GM04503 (cell line): ENCODE results near the gene ZNF280C.

Experiments
- DNase-seq: peaks from one replicate; pipeline ENCODE4 v3.0.0-alpha.2; 2012; ENCODE audit warnings: low read depth

ZNF280C gene

DNA sequence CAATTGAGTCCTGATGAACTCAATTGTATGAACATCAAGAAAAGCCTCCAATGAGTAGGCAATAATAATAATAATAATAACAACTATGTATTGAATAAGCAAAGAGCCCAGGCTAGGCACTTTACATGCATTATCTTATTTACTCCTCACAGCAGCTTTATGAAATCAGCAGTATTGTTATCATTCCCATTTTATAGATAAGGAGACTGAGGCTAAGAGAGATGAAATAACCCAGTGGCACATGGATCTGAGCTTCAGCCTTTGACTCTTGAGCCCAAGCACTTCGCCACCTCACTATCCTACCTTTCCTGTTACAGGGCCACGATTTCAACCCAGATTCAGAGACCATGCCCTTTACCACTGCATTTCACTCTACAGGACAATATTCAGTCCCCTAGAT lies 93.8 kb downstream of the ZNF280C start:
- DNase-seq, result no peak

DNA sequence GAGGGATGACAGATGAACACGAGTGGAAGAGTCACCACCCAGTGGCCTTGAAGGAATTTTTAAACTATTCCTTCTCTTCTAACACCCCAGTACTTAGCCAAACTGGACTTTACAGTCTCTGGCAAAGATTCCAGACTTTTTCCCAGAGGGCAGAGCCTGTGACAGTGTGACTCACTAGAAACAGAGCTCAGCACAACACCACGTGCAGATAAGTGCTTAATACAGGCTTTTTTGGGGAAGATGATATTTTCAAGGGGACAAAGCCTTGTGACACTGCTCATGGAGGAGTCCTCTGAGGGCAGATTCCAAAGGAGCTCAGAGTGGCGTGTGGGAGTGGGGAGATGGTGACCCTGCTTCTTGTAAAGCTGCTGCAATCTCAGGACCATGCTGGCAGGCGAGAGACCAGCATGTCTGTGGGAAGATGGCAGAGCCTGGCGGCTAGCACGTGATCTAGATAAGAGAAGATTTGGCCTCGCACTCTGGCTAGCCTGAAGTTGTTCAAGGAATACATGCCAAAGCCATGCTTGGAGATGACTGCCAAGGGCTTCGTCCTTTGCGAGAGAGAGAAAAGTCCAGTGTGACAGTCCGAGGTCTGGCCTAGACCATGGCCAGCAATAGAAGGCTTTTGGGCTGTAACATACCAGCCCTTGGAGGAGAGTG lies 94.5 kb downstream of the ZNF280C start:
- peak; percentile 70 for DNase-seq

DNA sequence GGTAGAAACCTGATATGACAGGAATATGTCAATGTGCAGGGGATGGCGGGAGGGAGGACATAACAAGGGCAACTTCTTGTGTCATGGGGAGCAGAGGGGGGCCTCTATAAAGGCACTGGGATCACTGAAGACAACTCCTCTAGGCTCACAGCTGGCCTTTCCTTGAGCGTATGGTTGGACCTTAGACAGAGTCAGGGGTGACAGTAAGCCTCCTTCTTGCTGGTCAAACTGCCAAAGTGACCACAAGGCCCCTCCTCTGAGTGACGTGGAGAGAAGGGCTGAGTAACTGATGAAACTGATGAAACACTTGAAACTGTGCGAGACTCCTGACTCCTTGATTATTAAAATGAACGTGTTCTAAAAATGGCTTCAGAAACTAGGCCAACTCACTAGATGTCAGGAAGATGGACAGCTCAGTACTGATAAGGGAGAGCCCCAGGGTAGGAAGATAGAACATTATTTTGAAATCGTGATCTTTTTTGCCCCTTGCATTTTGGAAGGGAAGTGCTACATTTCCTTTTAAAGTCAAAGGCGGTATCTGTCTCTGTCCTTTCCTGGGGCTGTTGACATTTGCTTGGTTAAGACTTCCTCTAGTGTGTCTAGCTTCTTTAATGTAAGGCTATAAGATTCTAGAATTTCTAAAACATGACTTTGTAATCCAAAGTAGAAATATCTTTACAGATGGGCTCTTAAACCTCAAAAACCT lies 95.4 kb downstream of the ZNF280C start:
- DNase-seq, result no peak

DNA sequence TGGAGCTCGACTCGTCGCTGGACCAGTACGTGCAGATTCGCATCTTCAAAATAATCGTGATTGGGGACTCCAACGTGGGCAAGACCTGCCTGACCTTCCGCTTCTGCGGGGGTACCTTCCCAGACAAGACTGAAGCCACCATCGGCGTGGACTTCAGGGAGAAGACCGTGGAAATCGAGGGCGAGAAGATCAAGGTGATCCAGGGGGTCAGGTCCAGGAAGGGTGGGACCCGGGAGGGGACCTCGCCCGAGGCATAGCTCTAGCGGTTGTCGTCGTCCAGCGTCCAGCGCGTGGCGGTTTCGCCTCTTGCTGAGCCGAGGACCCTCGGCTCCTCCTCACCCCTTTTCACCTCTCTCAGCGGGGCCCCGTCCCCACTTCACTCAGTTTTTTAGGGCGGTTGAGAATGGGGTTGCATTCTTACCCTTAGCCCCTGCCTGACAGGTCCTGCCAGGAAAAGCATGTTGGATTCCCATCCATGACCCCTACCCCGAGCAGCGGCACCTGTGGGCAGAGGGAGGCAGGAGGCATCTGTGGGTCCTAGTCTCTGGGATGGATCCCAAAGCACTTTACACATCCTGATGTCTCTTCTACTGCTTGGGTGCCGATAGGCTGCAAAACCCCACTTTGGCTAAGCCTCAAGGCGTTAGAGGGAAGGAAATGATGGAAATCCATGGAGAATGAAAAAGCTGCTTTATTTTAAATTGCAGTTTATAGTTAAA lies 96.4 kb downstream of the ZNF280C start:
- DNase-seq, result no peak

DNA sequence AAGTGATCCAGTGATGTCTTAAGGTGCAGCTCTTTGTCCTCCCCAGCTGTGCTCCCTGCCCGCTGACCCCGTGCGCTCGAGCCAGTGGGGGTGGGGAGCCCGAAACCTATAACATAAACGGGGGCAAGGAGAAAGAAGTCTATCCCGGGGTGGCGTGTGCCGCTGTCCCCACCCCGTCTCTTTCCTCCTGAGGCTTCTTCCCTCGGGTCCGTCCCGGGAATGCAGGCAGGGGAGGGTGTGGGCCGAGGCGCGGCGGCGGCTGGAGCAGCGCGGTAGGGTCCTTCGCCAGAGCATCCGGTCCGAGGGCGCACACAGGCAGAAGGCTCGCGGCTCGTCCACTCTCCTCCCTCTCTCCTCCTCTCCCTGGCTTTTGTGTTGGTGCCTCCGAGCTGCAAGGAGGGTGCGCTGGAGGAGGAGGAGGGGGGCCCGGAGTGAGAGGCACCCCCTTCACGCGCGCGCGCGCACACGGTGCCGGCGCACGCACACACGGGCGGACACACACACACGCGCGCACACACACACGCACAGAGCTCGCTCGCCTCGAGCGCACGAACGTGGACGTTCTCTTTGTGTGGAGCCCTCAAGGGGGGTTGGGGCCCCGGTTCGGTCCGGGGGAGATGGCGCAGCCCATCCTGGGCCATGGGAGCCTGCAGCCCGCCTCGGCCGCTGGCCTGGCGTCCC lies 97.1 kb downstream of the ZNF280C start, which contains the start of gene RAB33A:
Gene RAB33A, plus strand, starts transcription at position 517 of the 681 bp plus-strand sequence. Its CDS starts 101 bp downstream, at position 618.
- no peak for DNase-seq

DNA sequence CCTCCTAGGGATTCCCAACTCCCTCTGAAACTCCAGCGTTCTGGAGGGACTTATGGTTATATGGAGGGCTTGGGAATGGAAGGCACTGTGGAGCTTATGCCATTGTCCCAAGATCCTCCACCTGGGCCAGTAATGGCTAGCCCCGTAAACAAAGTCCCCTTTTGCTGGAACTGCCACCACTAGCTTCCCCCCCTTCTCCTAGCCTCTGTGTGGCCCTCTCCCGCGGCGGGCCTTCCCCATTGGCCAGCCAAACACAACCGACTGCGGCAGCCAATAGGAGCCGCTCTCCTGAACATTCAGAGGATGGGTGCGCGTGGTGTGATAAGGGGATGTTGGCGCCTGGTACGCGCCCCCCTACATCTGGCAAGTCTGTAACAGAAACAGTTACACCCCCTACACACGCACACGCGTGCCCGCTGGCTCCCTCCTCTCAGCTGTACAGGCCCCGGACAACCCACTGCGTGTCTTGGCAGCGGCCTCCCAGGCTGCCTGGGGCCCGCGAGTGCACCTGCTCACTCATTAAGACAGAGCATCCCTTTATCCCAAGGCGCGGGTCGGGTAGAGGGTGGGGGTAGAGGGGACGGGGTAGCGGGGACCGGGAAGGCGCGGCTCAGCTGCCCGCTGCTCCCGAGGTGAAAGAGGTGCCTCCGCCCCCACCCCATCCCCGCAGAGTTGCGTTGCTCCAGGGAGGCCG lies 97.8 kb downstream of the ZNF280C start:
- DNase-seq, result no peak

DNA sequence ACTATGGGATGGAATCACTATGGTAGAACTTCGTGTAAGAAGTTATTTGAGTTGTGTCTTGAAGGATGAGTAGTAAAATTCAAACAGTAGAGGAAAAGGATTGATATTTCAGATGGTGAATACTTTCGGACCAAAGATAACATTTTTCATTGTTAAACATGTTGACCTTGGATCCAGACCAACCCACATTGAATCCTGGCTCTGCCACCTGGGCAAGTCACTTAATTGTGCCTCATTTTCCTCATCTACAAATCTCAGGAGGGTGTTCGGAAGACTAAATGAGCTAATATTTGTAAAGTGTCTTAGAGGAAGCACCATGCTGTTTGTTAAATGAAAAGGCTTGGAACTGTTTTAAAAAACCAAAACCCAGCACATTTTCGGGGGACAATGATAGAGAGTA lies 101.7 kb downstream of the ZNF280C start:
- no peak for DNase-seq

DNA sequence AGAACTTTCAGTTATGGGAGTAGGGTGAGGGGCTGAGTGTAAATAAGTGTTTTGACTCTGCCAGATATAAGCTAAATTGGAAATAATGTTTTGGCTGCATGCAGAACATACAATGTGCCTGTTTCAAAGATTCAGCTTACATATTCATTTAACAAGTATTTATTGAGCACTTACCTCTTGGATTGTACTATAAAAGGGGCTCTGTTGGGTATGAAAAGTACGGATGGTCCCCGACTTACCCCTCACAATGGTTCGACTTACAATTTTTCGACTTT lies 102.3 kb downstream of the ZNF280C start:
- DNase-seq, result no peak

DNA sequence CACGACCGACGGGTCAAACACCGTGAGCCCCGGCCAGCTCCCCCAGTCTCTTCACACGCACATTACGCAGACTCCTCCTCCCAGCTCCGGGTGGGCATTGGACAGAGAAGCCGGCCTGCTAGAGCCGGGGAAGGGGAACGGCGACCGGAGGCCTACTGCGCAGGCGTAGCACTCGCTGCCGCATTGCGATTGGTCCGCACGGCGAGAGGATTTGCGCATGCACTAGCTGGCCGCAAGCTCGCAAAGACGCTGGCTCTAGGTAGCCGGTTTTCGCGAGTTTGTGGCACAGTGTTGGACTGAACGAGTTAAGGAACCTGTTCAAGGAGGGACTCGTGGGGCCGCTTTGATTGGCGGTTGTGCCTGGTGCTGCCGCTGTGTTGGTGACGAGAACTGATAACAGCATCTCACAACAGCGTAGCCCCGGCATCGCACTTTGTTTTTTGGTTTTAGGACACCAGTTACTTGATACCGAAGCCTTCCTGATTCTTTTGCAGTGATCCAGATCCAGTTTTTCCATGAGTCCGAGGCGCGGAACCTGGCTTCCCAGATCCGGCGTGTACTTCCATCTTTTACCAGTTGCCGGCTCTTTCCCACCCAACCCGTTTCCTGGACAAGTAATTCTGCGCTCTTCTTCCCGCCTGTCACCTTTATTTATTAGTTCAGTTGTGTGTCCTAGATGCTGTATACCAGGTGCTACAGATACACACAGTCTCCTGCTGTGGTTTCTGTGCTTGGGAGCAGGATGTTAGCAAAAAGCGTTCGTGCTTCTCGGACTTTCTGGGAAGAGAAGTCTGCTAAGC lies 102.8 kb downstream of the ZNF280C start, which contains the start of gene AIFM1:
Gene AIFM1, minus strand, starts transcription at position 139 of the 800 bp plus-strand sequence. CDS start 185 bp downstream, outside the sequence.
- DNase-seq, result peak; percentile 75

DNA sequence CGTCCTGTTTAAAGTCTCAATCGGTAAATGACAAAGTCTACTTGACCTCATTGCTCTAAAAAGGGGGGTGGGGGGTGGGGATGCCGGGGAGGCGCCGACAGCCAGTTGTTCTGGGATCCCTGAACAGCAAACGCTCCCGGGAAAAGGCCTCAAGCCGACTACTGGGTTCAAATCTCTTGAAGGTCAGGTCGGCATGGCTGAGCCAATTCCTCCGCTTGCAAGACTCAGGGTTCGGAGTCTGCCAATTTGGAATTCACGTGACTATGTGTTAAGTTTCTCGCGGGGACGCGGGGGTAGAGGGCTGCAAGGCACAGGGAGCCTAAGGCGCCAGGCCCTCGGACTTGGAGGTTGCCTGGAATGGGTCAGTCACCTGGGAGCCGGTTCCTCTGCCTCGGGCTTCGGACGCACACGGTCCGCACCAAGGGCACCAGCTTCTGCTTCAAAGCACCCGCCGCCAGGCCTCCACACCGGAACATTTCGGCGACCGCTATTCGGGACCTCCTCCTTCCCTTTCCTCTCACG lies 103.5 kb downstream of the ZNF280C start:
- DNase-seq, result no peak

DNA sequence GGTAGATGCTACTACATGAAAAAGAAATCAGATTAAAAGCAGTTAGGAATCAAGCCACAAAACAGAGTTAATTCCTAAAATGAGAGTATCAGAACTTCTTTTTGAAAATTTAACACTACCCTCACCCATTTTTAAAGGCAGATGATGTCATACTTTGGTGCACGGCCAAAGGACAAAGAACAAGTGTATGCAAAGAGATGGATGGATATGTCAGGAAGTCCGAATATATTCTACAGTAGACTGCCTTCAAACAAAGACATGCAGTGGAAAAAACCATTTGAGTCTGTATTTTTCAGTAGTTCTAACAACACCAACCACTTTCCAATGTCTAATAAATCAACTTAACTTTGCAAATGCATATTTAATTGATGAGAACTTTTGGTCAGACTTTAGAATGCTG lies 105.3 kb downstream of the ZNF280C start:
- DNase-seq, result no peak

DNA sequence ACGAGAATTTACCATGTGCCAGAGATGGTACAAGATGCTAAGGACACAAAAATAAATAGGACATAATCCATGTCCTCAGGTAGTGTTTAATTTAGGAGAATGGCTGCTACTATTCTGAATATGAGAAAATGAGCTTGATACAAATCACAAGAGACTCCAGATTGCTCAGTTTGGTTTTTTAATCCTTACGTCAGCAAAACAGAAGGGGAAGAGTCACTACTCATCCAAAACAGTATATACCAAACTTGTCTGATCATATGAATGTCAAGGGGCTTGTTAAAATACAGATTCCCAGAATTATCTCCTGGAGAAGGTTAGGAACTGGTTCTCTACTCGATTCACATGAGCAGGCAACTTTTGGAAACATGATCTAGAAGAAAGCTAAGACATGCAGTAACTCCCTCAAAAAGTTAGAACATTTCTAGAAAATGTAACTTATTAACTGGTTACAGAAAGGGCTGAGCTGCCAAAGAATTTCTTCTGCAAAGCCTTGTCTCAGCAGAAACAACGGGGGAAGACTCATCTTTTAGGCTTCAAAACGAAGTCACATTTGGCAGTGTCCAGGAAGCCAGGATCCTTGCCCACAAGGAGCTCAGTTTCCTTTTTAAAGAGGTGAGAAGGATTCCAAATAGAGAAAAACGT lies 106.5 kb downstream of the ZNF280C start:
- DNase-seq, result no peak

DNA sequence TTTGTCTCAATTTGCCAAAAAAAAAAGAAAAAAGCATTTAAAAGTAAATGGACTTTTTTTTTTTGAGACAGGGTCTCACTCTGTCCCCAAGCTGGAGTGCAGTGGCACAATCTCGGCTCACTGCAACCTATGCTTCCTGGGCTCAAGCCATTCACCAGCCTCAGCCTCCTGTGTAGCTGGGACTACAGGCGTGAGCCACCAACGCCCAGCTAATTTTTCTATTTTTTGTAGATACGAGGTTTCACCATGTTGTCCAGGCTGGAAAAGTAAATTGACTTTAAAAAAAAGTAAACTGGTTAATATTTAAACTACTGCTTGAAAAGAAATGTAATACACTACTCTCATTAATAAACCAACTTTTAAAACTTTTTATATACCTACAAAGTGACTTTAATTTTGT lies 108.9 kb downstream of the ZNF280C start:
- DNase-seq, result no peak

DNA sequence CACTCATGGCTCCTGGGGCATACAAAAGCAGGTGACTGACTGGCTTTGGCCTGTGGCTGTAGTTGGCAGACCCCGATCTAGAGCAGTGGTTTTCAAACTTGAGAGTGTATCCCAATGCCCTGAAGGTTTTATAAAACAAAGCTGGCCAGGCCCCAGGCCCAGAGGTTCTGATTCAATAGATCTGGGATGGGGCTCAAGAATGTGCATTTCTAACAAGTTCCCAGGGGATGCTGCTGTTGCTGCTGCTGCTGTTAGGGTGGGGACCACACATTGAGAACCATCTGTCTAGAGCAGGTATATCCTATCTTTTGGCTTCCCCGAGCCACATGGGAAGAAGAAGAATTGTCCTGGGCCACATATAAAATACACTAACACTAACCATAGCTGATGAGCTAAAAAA lies 110.4 kb downstream of the ZNF280C start:
- no peak for DNase-seq

DNA sequence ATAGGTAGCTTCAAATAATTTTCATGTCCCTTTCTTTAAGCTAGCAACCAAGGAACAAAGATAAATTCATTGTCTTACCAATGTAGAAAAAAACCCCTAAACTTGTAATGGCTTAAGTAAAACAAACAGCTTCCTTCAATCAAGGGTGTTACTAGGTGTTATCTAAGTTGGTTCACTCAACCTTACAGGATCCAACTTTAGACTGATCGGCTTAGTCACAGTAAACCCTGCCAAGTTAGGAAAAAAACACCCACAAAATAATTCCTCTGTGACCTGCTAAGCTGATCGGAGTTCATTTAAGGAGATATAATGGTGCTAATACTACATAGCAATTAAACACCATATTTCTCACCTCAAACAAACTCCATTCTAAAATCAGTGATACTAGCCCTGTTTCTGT lies 113.1 kb downstream of the ZNF280C start:
- DNase-seq, result no peak
